Prostate gland (tissue), 2 donors: Measurements from ENCODE around the gene RBM39.

Experiments used
- CTCF ChIP-seq, 4 experiments: fragments of 200-600 bp in 2 of 4; fragments of 450-650 bp in 2 of 4; sonication (generic) in 2 of 4; IDR thresholded peaks; 1 replicate in 3 of 4; 2 replicates in 1 of 4; pipeline ENCODE4 v1.5.1; 2016 to 2019; ENCODE audit warnings: antibody characterized with exemption in 4 of 4, mild to moderate bottlenecking in 2 of 4, moderate library complexity in 2 of 4
- POLR2A ChIP-seq: fragments of 450-650 bp; IDR thresholded peaks from one replicate; pipeline ENCODE4 v1.6.1; 2016; ENCODE audit warnings: antibody characterized with exemption, mild to moderate bottlenecking
- POLR2AphosphoS5 ChIP-seq: sonication (generic); formaldehyde crosslinking; IDR thresholded peaks from one replicate; pipeline ENCODE4 v1.6.1; 2017; ENCODE audit warnings: antibody characterized with exemption

GRCh38 chr20:35695978-35696377 lies 46.1 kb downstream of the RBM39 start:
- TF ChIP-seq CTCF (IDR thresholded peaks at IDR 0.05) (no peak), POLR2A (no peak), POLR2AphosphoS5 (no peak)
